Measurements from ENCODE around the gene PTPRS. TPM values are rescaled to one million over a fixed set of nuclear protein-coding genes. Genes with fewer than 3 reads are reported as not detected.

The PTPRS gene
- total RNA-seq, 1 donor from 2014 or later: 278 TPM

DNA sequence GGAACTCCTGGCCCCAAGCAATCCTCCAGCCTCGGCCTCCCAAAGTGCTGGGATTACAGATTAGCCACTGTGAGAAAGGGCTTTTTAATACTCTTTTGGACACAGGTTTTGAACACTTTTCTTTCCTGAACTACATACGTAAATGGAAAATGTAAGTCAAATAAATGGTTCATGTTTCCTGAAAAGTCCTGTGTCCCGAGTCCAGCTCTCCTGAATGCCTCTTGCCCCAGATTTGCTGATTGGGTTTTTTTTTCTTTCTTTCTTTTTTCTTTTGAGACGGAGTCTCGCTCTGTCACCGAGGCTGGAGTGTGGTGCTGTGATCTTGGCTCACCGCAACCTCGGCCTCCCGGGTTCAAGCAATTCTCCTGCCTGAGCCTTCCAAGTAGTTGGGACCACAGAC is 24.5 kb downstream of the PTPRS start:
- intact Hi-C loops (cut with DNase I): no loop called here
- DNase-seq (ENCODE audit: low spot score) (no peak), ATAC-seq (no peak)

DNA sequence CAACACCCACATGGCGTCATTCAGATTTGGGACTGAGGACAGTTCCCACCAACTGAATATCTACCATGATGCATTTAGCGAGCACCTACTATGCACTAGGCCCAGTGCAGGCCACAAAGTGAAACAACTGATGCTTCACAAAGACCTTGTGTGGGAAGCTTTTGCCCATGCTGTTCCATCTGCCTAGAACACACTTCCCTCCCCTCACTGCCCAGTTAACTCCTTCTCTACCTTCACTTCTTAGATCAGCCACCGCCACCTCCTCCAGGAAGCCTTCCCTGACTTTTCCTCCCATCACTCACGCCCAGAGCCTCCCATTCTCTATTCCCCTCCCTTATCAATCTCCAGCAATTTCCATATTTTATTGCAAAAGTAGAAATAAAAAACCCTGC is 25.7 kb downstream of the PTPRS start:
- intact Hi-C loops (cut with DNase I): no loop called here
- DNase-seq (ENCODE audit: low spot score): no peak
- no peak for ATAC-seq

DNA sequence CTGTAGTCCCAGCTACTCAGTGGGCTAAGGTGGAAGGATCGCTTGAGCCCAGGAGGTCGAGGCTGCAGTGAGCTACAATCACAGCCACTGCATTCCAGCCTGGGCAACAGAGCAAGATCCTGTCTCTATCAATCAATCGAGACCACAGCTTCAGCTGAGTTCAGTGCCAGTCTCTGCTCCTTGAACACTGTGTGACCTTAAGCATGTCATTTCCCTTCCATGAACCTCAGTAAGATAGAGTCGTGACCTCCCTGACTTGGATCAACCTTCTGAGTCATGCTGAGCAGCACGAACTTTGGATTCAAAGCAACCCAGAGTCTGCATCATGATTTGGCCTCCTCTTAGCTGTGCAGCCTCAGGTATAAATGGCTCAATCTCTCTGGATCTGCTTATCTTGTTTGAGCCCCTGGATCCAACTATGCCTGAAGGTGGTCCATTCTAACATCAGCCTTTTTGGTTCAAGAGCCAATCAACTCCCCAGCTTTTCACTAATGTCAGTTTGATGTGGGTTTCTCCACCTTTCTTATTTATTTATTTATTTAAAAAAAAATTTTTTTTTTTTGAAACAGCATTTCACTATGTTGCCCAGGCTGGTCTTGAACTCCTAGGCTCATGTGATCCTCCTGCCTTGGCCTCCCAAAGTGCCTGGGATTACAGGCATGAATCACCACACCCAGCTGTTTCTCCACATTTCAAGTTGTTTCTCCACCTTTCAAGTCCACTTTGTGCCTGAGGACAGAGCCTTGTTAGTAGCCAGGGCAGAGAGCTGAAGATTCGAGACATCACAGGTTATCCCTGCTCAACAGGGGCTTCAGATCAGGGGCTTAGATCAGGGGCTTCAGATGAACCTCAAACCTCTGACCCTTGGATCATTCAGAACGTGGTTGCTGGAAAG is 26.4 kb downstream of the PTPRS start:
- intact Hi-C loops (cut with DNase I): no loop called here
- ATAC-seq (no peak), DNase-seq (ENCODE audit: low spot score) (no peak)

DNA sequence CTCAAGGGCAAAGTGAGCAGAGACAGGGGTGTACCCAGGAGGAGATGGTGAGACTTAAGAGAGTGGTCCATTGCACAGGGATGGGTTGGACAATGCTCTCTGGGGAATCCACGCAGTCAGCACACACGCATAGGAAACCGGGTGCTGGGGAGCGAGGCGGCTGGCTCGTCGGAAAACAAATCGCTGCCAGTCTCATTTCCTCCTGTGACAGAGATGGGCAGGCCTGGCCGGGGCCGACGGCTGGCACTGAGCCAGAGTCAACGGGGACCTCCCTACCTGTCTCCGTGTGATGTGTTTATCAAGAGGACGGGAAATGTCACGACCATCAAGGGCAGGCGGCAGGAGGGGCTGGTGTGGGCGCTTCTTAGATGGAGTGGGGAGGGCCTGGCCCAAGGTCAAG is 27.3 kb downstream of the PTPRS start:
- intact Hi-C loops (cut with DNase I): no loop called here
- ATAC-seq: no peak
- DNase-seq (ENCODE audit: low spot score): no peak

DNA sequence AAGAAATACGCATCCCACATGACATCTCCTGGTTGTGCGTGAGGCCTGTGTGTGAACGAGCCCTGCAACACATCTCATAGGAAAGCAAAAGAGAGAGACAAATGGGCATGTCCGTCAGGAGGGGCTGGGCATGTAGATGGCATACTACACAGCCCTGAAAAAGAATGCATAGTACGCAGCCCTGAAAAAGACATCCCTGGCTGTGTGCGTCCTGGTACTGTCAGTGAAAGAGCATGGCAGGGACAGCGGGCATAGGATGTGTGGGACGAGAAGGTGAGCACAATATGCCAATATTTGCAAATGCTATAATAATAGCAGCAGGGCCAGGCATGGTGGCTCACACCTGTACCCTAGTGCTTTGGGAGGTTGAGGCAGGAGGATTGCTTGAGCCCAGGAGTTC is 28.6 kb downstream of the PTPRS start:
- intact Hi-C loops (cut with DNase I): no loop called here
- no peak for ATAC-seq
- no peak for DNase-seq (ENCODE audit: low spot score)

DNA sequence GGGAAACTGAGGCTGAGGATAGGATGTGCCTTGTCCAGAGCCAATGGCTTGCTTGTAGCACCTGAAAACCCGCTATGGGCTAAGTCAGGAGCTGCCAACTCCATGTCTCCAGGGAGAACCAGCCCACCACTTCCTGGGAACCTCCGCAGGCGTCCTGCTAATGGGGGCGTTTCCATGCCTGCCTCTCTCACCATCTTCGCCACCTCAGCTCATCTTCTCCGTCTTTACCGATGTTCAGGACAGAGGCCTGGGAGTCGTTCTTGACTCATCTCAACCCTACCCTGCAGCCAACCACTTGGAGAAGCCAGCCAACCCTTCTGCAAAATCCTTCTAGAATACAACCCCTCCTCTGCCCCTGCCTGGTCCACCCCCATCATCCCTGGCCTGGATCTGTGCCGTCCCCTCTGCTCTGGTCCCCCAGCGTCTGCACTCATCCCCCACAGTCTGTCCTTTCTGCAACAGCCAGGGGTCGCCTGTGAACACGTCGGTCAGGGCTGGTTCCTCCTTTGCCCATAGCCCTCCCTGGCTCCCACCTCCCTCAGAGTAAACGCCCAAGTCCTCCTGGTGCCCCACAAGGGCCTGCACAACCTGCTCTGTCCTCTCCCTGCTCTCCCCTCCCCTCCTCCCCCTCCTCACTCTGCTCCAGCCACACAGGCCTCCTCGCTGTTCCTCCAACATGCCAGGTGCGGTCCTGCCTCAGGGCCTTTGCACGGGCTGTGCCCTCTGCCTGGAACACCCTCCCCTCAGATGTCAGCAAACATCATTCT is 31.0 kb downstream of the PTPRS start:
- DNase-seq (ENCODE audit: low spot score) (peak; percentile 67), ATAC-seq (peak; percentile 45)
- intact Hi-C loops (cut with DNase I): no loop called here

DNA sequence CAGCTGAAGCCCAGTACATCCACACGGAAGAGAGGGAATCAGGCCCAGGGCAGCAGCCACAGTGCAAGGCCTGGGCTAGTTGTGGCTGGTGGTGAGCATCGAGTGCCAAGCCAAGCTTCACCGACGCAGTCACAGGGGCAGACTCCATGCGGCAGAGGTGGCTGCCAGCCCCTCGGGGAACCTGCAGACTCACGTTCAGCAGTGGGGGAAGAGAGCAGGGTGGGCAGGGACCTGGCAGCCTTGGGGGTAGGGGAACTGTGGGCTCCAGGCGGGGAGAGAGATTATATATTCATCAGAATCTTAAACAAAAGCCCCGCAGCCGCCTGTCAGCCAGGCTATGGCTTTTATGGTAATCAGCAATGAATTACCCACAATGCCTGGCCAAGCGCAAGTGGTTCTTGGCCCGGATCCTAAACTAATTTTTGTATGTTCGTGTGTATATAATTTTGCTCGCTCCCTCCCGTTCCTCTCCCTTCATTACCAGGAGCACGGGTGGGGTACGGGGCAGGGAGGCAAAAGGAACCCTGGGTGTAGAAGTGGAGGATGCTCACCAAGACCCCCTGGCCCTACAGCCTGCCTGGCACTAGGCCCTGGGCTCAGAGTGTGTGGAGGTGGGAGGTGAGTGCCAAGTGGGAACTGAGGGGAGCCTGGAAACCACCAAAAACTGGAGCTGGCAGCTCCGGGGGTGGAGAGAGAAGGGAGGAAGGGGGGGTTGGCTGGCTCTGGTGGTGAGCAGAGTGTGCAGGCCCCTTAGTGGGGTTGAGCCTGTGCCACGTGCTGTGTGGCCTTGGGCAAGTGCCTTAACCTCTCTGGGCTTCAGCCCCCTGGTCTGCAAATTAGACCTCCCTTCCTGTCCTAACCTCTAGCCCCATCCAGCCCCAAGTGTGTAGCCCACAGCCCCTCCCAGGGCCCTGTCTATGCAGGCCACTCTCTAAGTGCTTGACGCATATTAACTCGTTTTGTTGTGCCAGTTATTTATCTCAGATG is 31.9 kb downstream of the PTPRS start:
- intact Hi-C loops (cut with DNase I): no loop called here
- peak; percentile 86 for DNase-seq (ENCODE audit: low spot score)
- ATAC-seq: peak; percentile 95

DNA sequence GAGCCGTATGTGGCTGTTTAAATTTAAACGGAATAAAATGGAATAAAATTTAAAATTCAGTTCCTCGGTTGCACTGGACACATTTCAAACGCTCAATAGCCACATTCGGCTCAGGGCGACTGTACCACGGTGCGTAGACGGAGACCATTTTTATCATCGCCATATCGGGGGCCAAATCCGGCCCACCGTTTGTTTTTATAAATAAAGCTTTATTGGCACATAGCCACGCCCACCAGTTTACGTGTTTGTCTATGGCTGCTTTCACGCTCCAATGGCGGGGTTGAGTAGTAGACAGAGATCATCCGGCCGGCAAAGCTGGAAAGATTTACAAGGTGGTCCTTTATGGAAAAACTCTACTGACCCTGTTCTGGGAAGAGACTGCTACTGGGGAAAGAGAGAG is 33.0 kb downstream of the PTPRS start:
- no peak for ATAC-seq
- DNase-seq (ENCODE audit: low spot score): no peak
- intact Hi-C loops (cut with DNase I): no loop called here

DNA sequence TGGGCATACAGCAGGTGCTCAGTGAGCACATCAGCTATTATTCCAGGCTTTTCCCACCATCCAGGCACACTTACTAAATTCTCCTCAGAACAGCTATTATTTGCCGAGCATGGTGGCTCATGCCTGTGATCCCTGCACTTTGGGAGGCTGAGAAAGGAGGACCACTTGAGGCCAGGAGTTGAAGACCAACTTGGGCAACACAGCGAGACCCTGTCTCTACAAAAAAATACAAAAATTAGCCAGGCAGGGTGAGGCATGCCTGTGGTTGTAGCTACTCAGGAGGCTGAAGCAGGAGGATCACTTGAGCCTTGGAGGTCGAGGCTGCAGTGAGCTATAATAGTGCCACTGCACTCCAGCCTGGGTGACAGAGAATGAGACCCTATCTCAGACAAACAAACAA is 35.4 kb downstream of the PTPRS start:
- DNase-seq (ENCODE audit: low spot score) (no peak), ATAC-seq (no peak)
- intact Hi-C loops (cut with DNase I): no loop called here

DNA sequence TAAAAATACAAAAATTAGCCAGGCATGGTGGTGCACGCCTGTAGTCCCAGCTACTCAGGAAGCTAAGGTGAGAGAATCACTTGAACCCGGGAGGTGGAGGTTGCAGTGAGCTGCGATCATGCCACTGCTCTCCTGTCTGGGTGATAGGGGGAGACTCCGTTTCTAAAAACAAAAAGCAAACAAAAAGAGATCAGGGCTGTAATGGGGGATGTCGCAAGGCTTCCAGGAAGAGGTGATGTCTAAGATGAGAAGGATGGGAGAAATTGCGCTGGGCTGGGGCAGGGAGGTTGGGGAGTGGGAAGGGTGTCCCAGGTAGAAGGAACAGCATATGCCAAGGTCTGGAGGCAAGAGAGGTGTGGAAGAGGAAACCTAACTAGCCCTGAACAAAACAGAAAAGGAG is 36.1 kb downstream of the PTPRS start:
- ATAC-seq (no peak), DNase-seq (ENCODE audit: low spot score) (no peak)
- intact Hi-C loops (cut with DNase I): no loop called here

DNA sequence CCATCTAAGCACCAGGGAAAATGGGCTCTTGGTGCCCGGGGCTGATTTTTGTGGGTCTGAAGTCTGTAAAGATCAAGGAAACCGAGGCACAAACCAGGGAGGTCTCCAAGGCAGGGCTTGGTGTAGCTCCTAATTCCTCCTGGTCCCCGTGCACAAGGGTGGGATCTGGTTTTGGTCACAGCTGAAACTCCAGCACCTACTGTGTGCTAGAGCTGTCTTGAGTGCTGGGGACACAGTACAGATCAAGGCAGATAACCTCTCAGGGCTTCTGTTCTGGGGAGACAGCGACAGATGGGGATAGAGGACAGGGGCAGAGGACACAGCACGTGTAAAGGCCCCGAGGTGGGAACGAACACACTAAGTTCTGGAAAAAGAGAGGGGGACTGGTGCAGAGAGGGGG is 37.4 kb downstream of the PTPRS start:
- intact Hi-C loops (cut with DNase I): no loop called here
- ATAC-seq: no peak
- no peak for DNase-seq (ENCODE audit: low spot score)

DNA sequence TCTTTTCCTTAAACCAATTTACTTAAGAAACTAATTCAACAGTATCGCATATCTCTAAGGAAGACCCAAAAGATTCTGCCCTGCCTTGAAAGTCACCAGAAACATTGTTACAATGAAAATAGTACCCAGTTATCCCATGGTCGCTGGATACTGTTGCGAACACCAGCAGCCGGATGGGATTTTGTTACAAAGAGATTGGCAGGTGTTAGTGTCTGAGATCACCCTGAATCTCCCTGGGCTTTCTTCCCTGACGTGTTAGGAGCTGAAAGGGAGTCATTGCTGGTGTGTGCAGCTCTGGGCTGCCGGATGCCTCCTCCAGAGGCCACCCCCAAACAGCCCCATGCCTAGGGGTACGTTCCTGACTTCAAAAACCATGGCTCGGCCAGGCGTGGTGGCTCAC is 38.2 kb downstream of the PTPRS start:
- DNase-seq (ENCODE audit: low spot score) (no peak), ATAC-seq (no peak)
- intact Hi-C loops (cut with DNase I): no loop called here

DNA sequence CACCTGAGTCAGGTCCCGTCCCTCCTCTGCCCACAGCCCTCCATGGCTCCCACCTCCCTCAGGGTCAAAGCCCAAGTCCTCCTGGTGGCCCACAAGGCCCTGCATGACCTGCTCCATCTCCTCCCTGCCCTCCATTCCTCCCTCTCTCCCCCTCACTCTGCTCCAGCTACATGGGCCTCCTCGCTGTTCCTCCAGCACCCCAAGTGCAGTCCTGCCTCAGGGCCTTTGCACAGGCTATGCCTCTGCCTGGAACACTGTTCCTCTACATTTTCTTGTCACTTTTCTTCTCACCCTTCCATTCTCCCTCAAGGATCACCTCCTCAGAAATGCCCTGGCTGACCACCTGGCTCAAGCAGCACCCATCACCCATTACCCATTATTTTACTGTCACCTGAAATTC is 41.5 kb downstream of the PTPRS start:
- intact Hi-C loops (cut with DNase I): no loop called here
- DNase-seq (ENCODE audit: low spot score): no peak
- ATAC-seq: no peak

DNA sequence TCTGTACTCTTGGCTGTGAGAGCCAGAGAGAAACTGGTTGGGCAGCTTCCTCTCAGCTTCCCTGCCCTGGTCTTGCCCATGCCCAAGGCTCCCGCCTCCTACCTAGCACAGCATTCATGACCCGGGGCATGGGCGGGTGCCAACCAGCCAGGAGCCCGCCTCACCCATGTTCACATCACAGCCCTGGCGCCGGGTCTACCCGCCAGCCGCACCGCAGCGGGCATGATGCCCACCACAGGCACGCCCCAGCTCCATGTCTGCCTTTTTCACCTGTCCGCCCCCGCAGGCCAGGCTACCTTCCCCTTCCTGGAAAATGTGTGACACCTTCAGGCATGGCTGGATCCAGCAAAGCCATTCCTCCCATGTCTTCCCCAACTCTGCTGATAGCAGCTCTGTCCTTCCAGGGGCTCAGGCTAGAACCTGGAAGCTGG is 42.1 kb downstream of the PTPRS start:
- ATAC-seq: no peak
- intact Hi-C loops (cut with DNase I): no loop called here
- DNase-seq (ENCODE audit: low spot score): no peak

DNA sequence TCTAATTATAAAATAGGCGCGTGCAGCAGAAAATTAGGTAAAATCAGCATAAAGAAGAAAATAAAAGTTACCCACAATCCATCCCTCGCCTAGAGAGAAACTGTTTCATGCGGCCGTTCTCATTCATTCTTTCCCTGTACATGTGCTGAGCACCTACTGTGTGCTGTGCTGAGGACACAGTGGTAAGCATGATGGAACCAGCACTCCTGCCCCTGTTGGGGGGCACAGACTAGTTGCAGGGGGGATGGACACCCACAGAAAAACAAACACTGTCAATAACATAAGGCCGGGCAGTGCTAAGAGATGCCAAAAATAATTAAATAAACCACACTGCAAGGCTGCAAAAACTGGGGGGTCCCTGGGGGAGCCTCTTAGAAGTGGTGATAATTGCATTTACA is 43.3 kb downstream of the PTPRS start:
- intact Hi-C loops (cut with DNase I): no loop called here
- ATAC-seq: no peak
- no peak for DNase-seq (ENCODE audit: low spot score)

DNA sequence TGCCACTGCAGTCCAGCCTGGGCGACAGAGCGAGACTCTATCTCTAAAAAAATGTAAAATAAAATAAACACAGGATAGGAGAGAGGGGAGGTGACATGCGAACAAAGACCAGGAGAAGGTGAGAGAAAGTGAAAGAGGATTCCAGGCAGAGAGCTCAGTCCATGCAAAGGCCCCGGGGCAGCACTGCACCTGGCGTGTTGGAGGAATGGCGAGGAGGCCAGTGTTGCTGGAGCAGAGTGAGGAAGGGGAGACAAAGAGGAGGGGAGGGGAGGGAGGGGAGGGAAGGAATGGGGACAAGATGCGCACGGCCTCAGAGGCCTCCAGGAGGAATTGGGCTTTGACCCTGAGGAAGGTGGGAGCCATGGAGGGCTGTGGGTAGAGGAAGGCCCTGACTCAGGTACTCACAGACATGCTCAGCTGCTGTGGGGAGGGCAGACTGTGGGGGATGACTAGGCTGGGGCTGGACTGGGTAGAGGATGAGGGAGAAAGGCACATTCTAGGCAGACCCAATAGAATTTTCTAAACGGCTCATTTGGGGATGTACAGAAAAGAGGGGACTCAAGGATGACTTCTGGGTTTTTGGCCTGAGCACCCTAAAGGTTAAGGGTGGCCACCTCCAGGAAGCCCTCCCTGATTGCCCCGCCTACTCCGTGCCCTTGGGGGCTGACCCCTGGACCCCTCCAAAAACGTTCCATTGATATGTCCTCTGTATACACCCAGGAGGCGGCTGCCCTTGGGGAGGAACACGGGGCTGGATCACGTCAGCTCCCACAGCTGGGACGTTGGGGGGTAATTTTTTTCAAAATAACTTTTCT is 43.9 kb downstream of the PTPRS start:
- ATAC-seq (no peak), DNase-seq (ENCODE audit: low spot score) (no peak)
- intact Hi-C loops (cut with DNase I): no loop called here

DNA sequence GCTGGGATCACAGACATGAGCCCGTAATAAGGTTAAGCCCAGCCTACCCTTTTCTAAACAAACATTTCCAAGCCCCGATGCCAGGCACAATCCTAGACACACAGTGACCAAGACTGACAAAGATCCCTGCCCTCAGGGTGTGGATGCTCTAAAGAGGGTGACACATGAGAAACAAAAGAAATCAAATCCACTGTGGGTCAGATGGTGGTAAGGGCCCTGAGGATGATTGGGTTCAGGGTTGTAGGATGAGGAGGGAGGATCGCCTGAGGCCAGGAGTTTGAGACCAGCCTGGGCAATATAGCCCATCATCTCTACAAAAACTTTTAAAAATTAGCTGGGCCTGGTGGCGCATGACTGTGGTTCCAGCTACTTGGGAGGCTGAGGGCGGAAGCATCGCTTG is 44.6 kb downstream of the PTPRS start:
- ATAC-seq (no peak), DNase-seq (ENCODE audit: low spot score) (no peak)
- intact Hi-C loops (cut with DNase I): no loop called here

DNA sequence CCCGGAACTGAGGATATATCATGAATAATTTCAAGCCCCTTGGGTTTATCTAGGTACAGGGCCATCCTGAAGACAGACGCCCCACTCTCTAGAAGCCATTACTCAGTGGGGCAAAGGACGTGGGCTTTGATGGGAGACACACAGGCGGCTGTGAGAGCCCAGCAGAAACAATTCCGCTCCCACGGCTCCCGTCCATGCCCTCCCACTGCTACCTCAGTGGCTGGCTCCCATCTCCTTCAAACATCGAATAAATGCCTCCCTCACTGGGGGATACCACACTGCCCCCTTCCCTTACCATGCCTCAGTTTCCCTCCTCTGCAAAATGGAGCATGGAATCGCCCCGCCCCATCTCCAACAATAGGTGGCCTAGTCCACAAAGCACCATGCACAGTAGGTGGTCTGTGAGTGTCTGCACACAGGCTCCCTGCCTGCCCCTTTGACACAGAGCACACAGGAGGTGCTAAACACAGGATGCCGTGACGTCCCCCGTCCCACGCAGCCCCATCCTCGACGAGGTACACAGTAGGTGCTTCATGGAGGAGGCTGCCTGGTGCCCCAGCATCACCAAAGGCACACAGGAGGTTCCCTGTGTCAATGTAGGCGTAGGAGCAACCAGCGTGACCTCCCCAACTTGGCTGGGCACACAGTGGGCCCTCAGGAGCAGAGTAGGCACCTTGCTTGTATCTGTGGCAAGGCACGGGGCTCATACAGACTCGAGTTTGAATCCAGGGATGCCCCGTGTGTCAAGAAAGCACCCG is 46.0 kb downstream of the PTPRS start:
- DNase-seq (ENCODE audit: low spot score) (no peak), ATAC-seq (no peak)
- intact Hi-C loops (cut with DNase I): no loop called here

Measured in sciatic nerve (tissue), 2 donors.